Lower leg skin (tissue), 4 donors: Measurements from ENCODE around the gene ETS1. TPM values are rescaled to one million over a fixed set of nuclear protein-coding genes. Genes with fewer than 3 reads are reported as not detected.
A peak's percentile ranks its signal among the peaks of the same experiment; 100 is the strongest.

Experiments used
- DNase-seq, 2 donors: peaks; one replicate each; pipeline ENCODE4 v3.0.0-alpha.2; 2019; ENCODE audit warnings: low spot score in 2 of 2
- H3K4me3 ChIP-seq: fragments of 200-600 bp; sonication (generic); 2 replicates; pipeline ENCODE4 v1.5.1; 2017; ENCODE audit warnings: mild to moderate bottlenecking, low read depth; ENCODE audit not compliant: poor library complexity, severe bottlenecking
- POLR2A ChIP-seq, 2 donors: fragments of 450-650 bp; IDR thresholded peaks; one replicate each; pipeline ENCODE4 v1.6.1; 2016 to 2017; ENCODE audit warnings: antibody characterized with exemption in 2 of 2, mild to moderate bottlenecking in 1 of 2, moderate library complexity in 1 of 2
- WGBS, 2 donors: methylation state at CpG; one replicate each; pipeline ENCODE4 v1.1.5; 2018; 5-methylcytosine and 5-hydroxymethylcytosine counted together
- intact Hi-C: fragments of 100-400 bp; cut with DNase I; formaldehyde crosslinking; loops from one replicate; pipeline ENCODE4 v1.15.0; 2023; ENCODE audit warnings: low total_unique reads
- total RNA-seq, 4 donors: library from RNA; depleted of rRNA; stranded (reverse); fragments of >200 nt; gene quantifications; one replicate each; pipeline ENCODE4 v1.1.0, GENCODE V29; 2016
- TF ChIP-seq, protein P1 (sequence below), 3 donors: fragments of 450-650 bp; IDR thresholded peaks; one replicate each; pipeline ENCODE4 v1.5.1; 2016; ENCODE audit warnings: antibody characterized with exemption in 3 of 3, mild to moderate bottlenecking in 3 of 3, moderate library complexity in 2 of 3

Gene ETS1
- total RNA-seq, 4 donors from 2014 or later = 20.6 to 38.7 (median 21.8) TPM

- intact Hi-C loops = no loop called here
- peak; percentile 89 to 96 for DNase-seq
- WGBS, 2 donors = 8 to 9% methylated on average over 12 of the region's 12 CpGs
- TF ChIP-seq, protein P1, sequence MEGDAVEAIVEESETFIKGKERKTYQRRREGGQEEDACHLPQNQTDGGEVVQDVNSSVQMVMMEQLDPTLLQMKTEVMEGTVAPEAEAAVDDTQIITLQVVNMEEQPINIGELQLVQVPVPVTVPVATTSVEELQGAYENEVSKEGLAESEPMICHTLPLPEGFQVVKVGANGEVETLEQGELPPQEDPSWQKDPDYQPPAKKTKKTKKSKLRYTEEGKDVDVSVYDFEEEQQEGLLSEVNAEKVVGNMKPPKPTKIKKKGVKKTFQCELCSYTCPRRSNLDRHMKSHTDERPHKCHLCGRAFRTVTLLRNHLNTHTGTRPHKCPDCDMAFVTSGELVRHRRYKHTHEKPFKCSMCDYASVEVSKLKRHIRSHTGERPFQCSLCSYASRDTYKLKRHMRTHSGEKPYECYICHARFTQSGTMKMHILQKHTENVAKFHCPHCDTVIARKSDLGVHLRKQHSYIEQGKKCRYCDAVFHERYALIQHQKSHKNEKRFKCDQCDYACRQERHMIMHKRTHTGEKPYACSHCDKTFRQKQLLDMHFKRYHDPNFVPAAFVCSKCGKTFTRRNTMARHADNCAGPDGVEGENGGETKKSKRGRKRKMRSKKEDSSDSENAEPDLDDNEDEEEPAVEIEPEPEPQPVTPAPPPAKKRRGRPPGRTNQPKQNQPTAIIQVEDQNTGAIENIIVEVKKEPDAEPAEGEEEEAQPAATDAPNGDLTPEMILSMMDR (IDR thresholded peaks at IDR 0.05) = no peak
- no peak for TF ChIP-seq POLR2A (IDR thresholded peaks at IDR 0.05)
- H3K4me3 ChIP-seq = no peak overlapping the region
Observed at GRCh38 chr11:128506999-128507611, 80.3 kb downstream of the ETS1 start.

DNA sequence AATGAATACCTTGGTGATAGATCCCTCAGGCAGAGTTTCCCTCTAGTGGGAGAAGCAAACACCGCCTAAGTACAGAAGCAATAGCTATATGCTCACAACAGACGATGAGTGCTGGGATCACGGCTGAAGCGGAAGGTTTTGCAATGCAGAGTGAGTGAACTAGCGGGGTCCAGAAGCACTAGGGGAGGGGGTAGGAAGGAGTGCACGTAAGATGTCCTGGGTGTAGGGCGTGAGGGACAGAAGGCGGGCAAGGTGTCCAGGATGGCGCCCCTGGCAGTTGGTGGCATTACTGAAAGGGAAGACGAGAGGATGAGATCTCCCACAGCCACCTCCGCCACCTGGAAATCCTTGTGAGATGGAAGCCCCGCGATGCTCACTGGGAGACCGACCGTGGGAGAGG is 81.0 kb downstream of the ETS1 start:
- no peak for DNase-seq
- WGBS, 2 donors = 87 to 91% methylated on average over 15 of the region's 15 CpGs
- no peak overlapping the region for H3K4me3 ChIP-seq
- TF ChIP-seq POLR2A (IDR thresholded peaks at IDR 0.05) = no peak
- TF ChIP-seq, protein P1 (IDR thresholded peaks at IDR 0.05) = no peak
- intact Hi-C loops = no loop called here

- 90 to 94% methylated on average over 12 of the region's 12 CpGs for WGBS, 2 donors
- H3K4me3 ChIP-seq = no peak overlapping the region
- intact Hi-C loops = no loop called here
- TF ChIP-seq, protein P1 (IDR thresholded peaks at IDR 0.05) = no peak
- no peak for TF ChIP-seq POLR2A (IDR thresholded peaks at IDR 0.05)
- DNase-seq = no peak
Observed at GRCh38 chr11:128505449-128506065, 81.8 kb downstream of the ETS1 start.

DNA sequence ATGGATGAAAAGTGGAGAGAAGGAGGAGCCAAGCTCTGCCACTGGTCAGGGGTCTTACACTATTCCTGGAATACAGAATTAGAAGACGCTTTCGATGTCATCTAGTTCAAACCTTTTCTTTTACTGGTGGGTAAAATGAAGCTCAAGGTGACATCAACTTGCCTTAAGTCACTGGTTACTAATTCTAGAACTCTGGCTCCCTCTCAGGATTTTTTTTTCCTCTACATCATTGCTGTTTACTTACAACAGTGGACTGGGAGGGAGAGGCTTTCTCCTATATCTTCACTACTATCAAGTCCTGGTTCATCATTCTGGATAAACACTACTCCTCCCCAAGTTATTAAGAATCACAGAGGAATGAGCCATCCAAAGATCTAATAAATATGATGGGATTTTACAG is 82.9 kb downstream of the ETS1 start:
- intact Hi-C loops = no loop called here
- H3K4me3 ChIP-seq = no peak overlapping the region
- TF ChIP-seq POLR2A (IDR thresholded peaks at IDR 0.05) = no peak
- WGBS, 2 donors = 77 to 80% methylated on average over 2 of the region's 2 CpGs
- DNase-seq = no peak

- intact Hi-C loops = no loop called here
- 47 to 58% methylated on average over 8 of the region's 8 CpGs for WGBS, 2 donors
- DNase-seq = no peak
- TF ChIP-seq, protein P1 (IDR thresholded peaks at IDR 0.05) = no peak
- no peak for TF ChIP-seq POLR2A (IDR thresholded peaks at IDR 0.05)
- H3K4me3 ChIP-seq = no peak overlapping the region
Observed at GRCh38 chr11:128503245-128503991, 83.9 kb downstream of the ETS1 start.

- H3K4me3 ChIP-seq = no peak overlapping the region
- 35 to 40% methylated on average over 4 of the region's 4 CpGs for WGBS, 2 donors
- no peak for TF ChIP-seq POLR2A (IDR thresholded peaks at IDR 0.05)
- TF ChIP-seq, protein P1 (IDR thresholded peaks at IDR 0.05) = no peak
- DNase-seq = no peak
- intact Hi-C loops = no loop called here
Observed at GRCh38 chr11:128502726-128503125, 84.6 kb downstream of the ETS1 start.
